GM13976 (cell line): ENCODE results near the gene COX7A2L.

Experiments used
- DNase-seq: peaks from one replicate; pipeline ENCODE4 v3.0.0; 2012; ENCODE audit warnings: low spot score
- in situ Hi-C: fragments of 300-500 bp; cut with MboI; formaldehyde crosslinking; loops from one replicate; pipeline ENCODE4 v1.12.0; 2022; ENCODE audit warnings: low sequenced_read_pairs, mixed read lengths, inconsistent platforms; ENCODE audit not compliant: unreplicated experiment
- TF ChIP-seq, protein P1 (sequence below): IDR thresholded peaks from 2 replicates; pipeline ENCODE4 v1.5.1; 2012; ENCODE audit warnings: borderline replicate concordance, mild to moderate bottlenecking; ENCODE audit not compliant: insufficient read depth; ENCODE audit errors: extremely low read depth, missing control alignments, control extremely low read depth

The COX7A2L gene

DNA sequence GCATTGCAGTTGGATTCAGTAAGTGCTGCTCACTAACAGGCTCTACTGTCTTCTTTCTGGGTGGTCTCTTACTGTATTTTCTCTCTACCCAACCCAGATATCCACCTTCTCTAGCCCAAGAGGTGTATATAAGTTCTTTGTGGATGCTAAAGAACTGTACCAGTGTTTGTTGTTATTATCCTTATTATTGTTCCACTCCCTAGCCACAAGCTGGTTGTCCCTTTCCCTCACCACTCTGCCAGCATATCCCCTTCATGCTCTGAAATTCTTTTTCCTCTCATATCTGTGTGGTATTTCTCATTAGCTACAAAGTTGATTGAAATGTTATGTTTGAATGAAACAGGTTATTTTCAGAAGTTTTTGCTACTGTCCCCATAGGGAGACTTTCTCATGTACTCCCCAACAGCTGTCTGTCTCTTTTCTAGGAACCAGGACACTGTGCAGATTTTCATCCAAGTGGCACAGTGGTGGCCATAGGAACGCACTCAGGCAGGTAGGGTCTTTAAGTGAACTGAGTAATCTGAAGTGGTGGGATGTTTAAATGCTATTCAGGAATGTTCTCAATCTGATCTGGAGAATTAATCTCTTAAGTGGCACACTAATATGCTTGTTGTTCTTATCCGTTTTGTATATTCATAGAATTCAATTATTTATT is 56.8 kb downstream of the COX7A2L start:
- no peak for DNase-seq
- in situ Hi-C loops: no loop called here
- TF ChIP-seq, protein P1, sequence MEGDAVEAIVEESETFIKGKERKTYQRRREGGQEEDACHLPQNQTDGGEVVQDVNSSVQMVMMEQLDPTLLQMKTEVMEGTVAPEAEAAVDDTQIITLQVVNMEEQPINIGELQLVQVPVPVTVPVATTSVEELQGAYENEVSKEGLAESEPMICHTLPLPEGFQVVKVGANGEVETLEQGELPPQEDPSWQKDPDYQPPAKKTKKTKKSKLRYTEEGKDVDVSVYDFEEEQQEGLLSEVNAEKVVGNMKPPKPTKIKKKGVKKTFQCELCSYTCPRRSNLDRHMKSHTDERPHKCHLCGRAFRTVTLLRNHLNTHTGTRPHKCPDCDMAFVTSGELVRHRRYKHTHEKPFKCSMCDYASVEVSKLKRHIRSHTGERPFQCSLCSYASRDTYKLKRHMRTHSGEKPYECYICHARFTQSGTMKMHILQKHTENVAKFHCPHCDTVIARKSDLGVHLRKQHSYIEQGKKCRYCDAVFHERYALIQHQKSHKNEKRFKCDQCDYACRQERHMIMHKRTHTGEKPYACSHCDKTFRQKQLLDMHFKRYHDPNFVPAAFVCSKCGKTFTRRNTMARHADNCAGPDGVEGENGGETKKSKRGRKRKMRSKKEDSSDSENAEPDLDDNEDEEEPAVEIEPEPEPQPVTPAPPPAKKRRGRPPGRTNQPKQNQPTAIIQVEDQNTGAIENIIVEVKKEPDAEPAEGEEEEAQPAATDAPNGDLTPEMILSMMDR: no peak

DNA sequence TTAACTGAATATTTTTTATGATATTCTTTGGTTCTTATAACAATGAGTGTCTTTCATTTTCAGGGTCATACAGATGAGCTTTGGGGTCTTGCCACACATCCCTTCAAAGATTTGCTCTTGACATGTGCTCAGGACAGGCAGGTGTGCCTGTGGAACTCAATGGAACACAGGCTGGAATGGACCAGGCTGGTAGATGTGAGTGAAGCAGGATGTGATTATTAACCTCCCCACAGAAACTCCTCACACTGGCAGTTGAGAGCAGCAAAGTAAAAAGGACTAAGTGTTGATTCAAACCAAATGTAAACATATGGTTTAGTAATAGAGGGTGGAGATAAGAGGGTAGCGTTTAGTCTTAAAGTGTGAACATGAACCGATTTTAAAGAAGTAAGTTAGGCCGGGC is 57.8 kb downstream of the COX7A2L start:
- no peak for DNase-seq
- TF ChIP-seq, protein P1: no peak
- in situ Hi-C loops: no loop called here

DNA sequence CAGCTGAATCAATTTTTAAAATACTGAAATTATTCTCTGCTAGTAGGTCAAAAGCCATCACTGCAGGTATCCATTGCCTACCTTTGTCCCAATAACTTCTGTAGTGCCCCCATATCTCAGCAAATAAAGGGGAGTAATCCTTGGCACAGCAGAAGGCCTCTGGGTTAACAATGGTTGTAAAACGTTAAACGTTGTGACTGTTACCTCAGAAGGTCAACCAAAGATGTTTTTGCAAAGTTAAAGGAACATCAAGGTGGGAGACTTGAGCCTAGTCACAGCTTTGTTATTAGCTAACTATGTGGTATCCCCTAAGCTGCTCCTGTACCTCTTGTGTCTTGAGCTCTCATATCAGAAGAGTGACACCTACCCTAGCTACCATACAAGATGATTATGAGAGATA is 60.5 kb downstream of the COX7A2L start:
- in situ Hi-C loops: no loop called here
- TF ChIP-seq, protein P1: no peak
- DNase-seq: no peak
